ENCODE data around the gene PCDHGC4.

PCDHGC4 gene

DNA sequence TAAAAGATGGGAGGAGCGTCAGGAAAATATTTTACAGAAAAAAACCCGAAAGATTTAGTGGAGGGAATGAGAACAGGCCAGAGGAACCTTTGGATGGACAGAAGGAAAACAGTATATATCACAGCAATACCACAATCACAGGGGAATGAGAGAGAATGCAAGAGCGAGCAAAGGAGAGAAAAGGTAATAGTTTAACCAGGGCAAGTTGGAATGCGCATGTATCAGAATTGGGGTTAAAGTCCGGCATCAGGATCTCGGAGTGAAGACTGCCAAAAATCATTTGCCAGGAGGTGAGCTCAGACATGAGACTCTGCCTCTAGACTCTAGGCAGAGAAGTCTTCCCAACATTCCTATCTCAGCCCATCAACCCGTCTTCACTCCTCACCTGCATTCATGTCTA lies 40.8 kb downstream of the PCDHGC4 start:
- TF ChIP-seq TAF1 (IDR thresholded peaks at IDR 0.05; ENCODE audit: low read depth) = no peak
- no peak for TF ChIP-seq CREB1 (IDR thresholded peaks at IDR 0.05; ENCODE audit: low read depth)
- no peak for TF ChIP-seq MAX (IDR thresholded peaks at IDR 0.05)
- no peak for TF ChIP-seq CEBPB (IDR thresholded peaks at IDR 0.05)
- TF ChIP-seq REST (IDR thresholded peaks at IDR 0.05; ENCODE audit: low read depth) = no peak
- no peak for TF ChIP-seq RAD21 (IDR thresholded peaks at IDR 0.05; ENCODE audit: low read depth)
- TF ChIP-seq FOXM1 (IDR thresholded peaks at IDR 0.05; ENCODE audit: borderline replicate concordance, low read depth) = no peak

DNA sequence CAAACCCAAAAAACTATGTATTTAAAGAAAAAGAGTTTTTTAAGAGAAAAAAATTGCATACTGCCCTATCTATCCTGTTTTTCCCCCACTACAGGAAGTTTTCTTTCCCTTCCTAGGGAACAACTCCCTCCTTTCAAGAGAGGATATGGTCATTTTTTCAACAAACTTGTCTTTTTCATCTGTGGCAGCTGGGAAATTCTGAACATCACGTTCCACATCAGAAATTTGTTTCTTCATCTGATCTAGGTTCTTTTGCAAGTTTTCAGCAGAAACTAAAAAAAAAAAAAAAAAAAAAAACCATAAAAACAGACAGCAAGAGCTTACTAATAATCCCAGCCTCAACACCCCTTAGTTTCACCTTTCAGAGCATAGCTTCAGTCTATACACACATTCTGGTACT lies 42.6 kb downstream of the PCDHGC4 start:
- TF ChIP-seq FOXM1 (IDR thresholded peaks at IDR 0.05; ENCODE audit: borderline replicate concordance, low read depth) (no peak), TAF1 (IDR thresholded peaks at IDR 0.05; ENCODE audit: low read depth) (no peak), TCF12 (IDR thresholded peaks at IDR 0.05; ENCODE audit: low read depth) (no peak), EP300 (IDR thresholded peaks at IDR 0.05; ENCODE audit: borderline replicate concordance) (no peak), EGR1 (IDR thresholded peaks at IDR 0.05) (no peak), YY1 (IDR thresholded peaks at IDR 0.05; ENCODE audit: low read depth) (no peak), MAX (IDR thresholded peaks at IDR 0.05) (no peak), CREB1 (IDR thresholded peaks at IDR 0.05; ENCODE audit: low read depth) (no peak), CEBPB (IDR thresholded peaks at IDR 0.05) (no peak), TEAD4 (IDR thresholded peaks at IDR 0.05) (no peak), RAD21 (IDR thresholded peaks at IDR 0.05; ENCODE audit: low read depth) (no peak), REST (IDR thresholded peaks at IDR 0.05; ENCODE audit: low read depth) (no peak), ZBTB7A (IDR thresholded peaks at IDR 0.05; ENCODE audit: low read depth) (no peak), NFIC (IDR thresholded peaks at IDR 0.05) (no peak), USF1 (IDR thresholded peaks at IDR 0.05) (no peak)

GRCh38 chr5:141528291-141528984 lies 43.6 kb downstream of the PCDHGC4 start:
- no peak for TF ChIP-seq CEBPB (IDR thresholded peaks at IDR 0.05)
- no peak for TF ChIP-seq TEAD4 (IDR thresholded peaks at IDR 0.05)
- TF ChIP-seq TAF1 (IDR thresholded peaks at IDR 0.05; ENCODE audit: low read depth) = no peak
- TF ChIP-seq RAD21 (IDR thresholded peaks at IDR 0.05; ENCODE audit: low read depth) = no peak
- TF ChIP-seq EGR1 (IDR thresholded peaks at IDR 0.05) = no peak
- no peak for TF ChIP-seq YY1 (IDR thresholded peaks at IDR 0.05; ENCODE audit: low read depth)
- no peak for TF ChIP-seq FOXM1 (IDR thresholded peaks at IDR 0.05; ENCODE audit: borderline replicate concordance, low read depth)
- TF ChIP-seq EP300 (IDR thresholded peaks at IDR 0.05; ENCODE audit: borderline replicate concordance) = no peak
- TF ChIP-seq MAX (IDR thresholded peaks at IDR 0.05) = no peak
- TF ChIP-seq NFIC (IDR thresholded peaks at IDR 0.05) = no peak
- TF ChIP-seq CREB1 (IDR thresholded peaks at IDR 0.05; ENCODE audit: low read depth) = no peak
- TF ChIP-seq TCF12 (IDR thresholded peaks at IDR 0.05; ENCODE audit: low read depth) = no peak
- no peak for TF ChIP-seq REST (IDR thresholded peaks at IDR 0.05; ENCODE audit: low read depth)
- no peak for TF ChIP-seq ZBTB7A (IDR thresholded peaks at IDR 0.05; ENCODE audit: low read depth)
- TF ChIP-seq USF1 (IDR thresholded peaks at IDR 0.05) = no peak

DNA sequence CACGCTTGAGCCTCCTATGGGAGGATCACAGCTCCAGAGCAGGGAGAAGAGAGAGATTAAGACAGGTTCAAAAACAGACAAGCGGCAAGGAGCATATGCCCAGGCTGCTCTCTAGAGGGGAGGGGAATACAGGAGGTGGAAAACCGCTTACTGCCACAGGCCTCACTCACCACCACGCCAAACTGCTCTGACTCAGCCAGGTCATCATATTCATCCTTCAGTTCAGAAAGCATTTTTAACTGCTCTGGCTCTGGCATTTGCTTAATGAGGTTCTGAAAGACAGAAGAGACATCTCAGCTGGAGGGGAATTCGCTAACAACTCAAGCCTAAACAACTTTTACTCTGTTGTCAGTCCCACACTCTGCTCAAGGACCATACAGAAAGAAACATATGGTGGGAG lies 44.2 kb downstream of the PCDHGC4 start:
- TF ChIP-seq EP300 (IDR thresholded peaks at IDR 0.05; ENCODE audit: borderline replicate concordance) = no peak
- TF ChIP-seq REST (IDR thresholded peaks at IDR 0.05; ENCODE audit: low read depth) = no peak
- TF ChIP-seq EGR1 (IDR thresholded peaks at IDR 0.05) = no peak
- no peak for TF ChIP-seq RAD21 (IDR thresholded peaks at IDR 0.05; ENCODE audit: low read depth)
